HEK293 (cell line): ENCODE data around the gene URM1.

Experiments
- BCL6B ChIP-seq: fragments of 450-650 bp; formaldehyde crosslinking; IDR thresholded peaks from 2 replicates; pipeline ENCODE4 v1.5.1; 2017; ENCODE audit warnings: missing biosample characterization, missing genetic modification characterization
- HOXC10 ChIP-seq: sonication (generic); formaldehyde crosslinking; IDR thresholded peaks from 2 replicates; pipeline ENCODE4 v1.8.1; 2023; ENCODE audit warnings: mild to moderate bottlenecking, missing genetic modification reagents
- PRDM1 ChIP-seq: fragments of 450-650 bp; formaldehyde crosslinking; IDR thresholded peaks from 2 replicates; pipeline ENCODE4; 2016; ENCODE audit warnings: missing biosample characterization, missing genetic modification characterization
- PRDM10 ChIP-seq: fragments of 450-650 bp; formaldehyde crosslinking; IDR thresholded peaks from 2 replicates; pipeline ENCODE4 v1.5.1; 2016; ENCODE audit warnings: missing biosample characterization, missing genetic modification characterization
- PRDM4 ChIP-seq: fragments of 450-650 bp; formaldehyde crosslinking; IDR thresholded peaks from 2 replicates; pipeline ENCODE4 v1.5.1; 2017; ENCODE audit warnings: missing biosample characterization, missing genetic modification characterization
- PRDM6 ChIP-seq: fragments of 450-650 bp; formaldehyde crosslinking; IDR thresholded peaks from 2 replicates; pipeline ENCODE4 v1.5.1; 2017; ENCODE audit warnings: missing biosample characterization, missing genetic modification characterization
- SCRT1 ChIP-seq: fragments of 450-650 bp; formaldehyde crosslinking; IDR thresholded peaks from 2 replicates; pipeline ENCODE4 v1.5.1; 2016; ENCODE audit warnings: missing biosample characterization, missing genetic modification characterization, borderline replicate concordance
- ZFP37 ChIP-seq: fragments of 450-650 bp; formaldehyde crosslinking; IDR thresholded peaks from 2 replicates; pipeline ENCODE4 v1.5.1; 2016; ENCODE audit warnings: missing biosample characterization, missing genetic modification characterization
- ZNF133 ChIP-seq: fragments of 450-650 bp; formaldehyde crosslinking; IDR thresholded peaks from 2 replicates; pipeline ENCODE4 v1.5.1; 2016; ENCODE audit warnings: missing biosample characterization, missing genetic modification characterization
- ZNF2 ChIP-seq: fragments of 450-650 bp; formaldehyde crosslinking; IDR thresholded peaks from 2 replicates; pipeline ENCODE4 v1.5.1; 2016; ENCODE audit warnings: missing biosample characterization, missing genetic modification characterization
- ZNF211 ChIP-seq: fragments of 450-650 bp; formaldehyde crosslinking; IDR thresholded peaks from 2 replicates; pipeline ENCODE4 v1.5.1; 2016; ENCODE audit warnings: low read depth, missing biosample characterization, missing genetic modification characterization
- ZNF248 ChIP-seq: fragments of 450-650 bp; formaldehyde crosslinking; IDR thresholded peaks from 2 replicates; pipeline ENCODE4 v1.5.1; 2017; ENCODE audit warnings: missing biosample characterization, missing genetic modification characterization
- ZNF350 ChIP-seq: fragments of 450-650 bp; formaldehyde crosslinking; IDR thresholded peaks from 2 replicates; pipeline ENCODE4 v1.5.0; 2017; ENCODE audit warnings: missing biosample characterization, mild to moderate bottlenecking, missing genetic modification characterization
- ZNF354C ChIP-seq: fragments of 450-650 bp; formaldehyde crosslinking; IDR thresholded peaks from 2 replicates; pipeline ENCODE4 v1.5.1; 2016; ENCODE audit warnings: missing biosample characterization, missing genetic modification characterization, low read depth, borderline replicate concordance
- ZNF37A ChIP-seq: fragments of 450-650 bp; IDR thresholded peaks from 2 replicates; pipeline ENCODE4 v1.5.1; 2018; ENCODE audit warnings: missing biosample characterization, missing genetic modification characterization
- ZNF473 ChIP-seq: fragments of 450-650 bp; formaldehyde crosslinking; IDR thresholded peaks from 2 replicates; pipeline ENCODE4 v1.5.1; 2017; ENCODE audit warnings: missing biosample characterization, missing genetic modification characterization
- ZNF544 ChIP-seq: fragments of 450-650 bp; formaldehyde crosslinking; IDR thresholded peaks from 2 replicates; pipeline ENCODE4 v1.5.0; 2017; ENCODE audit warnings: missing biosample characterization, missing genetic modification characterization
- ZNF548 ChIP-seq: fragments of 450-650 bp; formaldehyde crosslinking; IDR thresholded peaks from 2 replicates; pipeline ENCODE4 v1.5.1; 2016; ENCODE audit warnings: missing biosample characterization, missing genetic modification characterization
- ZNF549 ChIP-seq: fragments of 450-650 bp; IDR thresholded peaks from 2 replicates; pipeline ENCODE4 v1.5.1; 2018; ENCODE audit warnings: missing biosample characterization, missing genetic modification characterization, mild to moderate bottlenecking, inconsistent platforms, moderate library complexity
- ZNF596 ChIP-seq: fragments of 450-650 bp; IDR thresholded peaks from 2 replicates; pipeline ENCODE4 v1.5.0; 2018; ENCODE audit warnings: missing biosample characterization, mild to moderate bottlenecking, missing genetic modification characterization, moderate library complexity
- ZNF610 ChIP-seq: fragments of 450-650 bp; formaldehyde crosslinking; IDR thresholded peaks from 2 replicates; pipeline ENCODE4 v1.5.1; 2016; ENCODE audit warnings: missing biosample characterization, missing genetic modification characterization, borderline replicate concordance
- ZSCAN16 ChIP-seq: fragments of 450-650 bp; formaldehyde crosslinking; IDR thresholded peaks from 2 replicates; pipeline ENCODE4 v1.5.1; 2016; ENCODE audit warnings: missing biosample characterization, missing genetic modification characterization
- ZXDB ChIP-seq: fragments of 450-650 bp; formaldehyde crosslinking; IDR thresholded peaks from 2 replicates; pipeline ENCODE4 v1.5.1; 2016; ENCODE audit warnings: missing biosample characterization, missing genetic modification characterization
- TF ChIP-seq, protein P1 (sequence below): sonication (generic); formaldehyde crosslinking; IDR thresholded peaks from 2 replicates; pipeline ENCODE4 v1.8.1; 2022; ENCODE audit warnings: mild to moderate bottlenecking, moderate library complexity, missing genetic modification reagents
- TF ChIP-seq, protein P2 (sequence below): fragments of 450-650 bp; formaldehyde crosslinking; conservative IDR thresholded peaks from 2 replicates; pipeline ENCODE4 v1.5.1; 2016; ENCODE audit warnings: low read depth, missing biosample characterization, missing genetic modification characterization

Gene URM1

GRCh38 chr9:128420060-128420650 is 49.0 kb downstream of the URM1 start (continued):
- TF ChIP-seq PRDM10 (peak; percentile 90), BCL6B (tag by site-specific recombination) (no peak), HOXC10 (CRISPR knock-in tag) (no peak), PRDM6 (tag by site-specific recombination) (no peak), ZNF596 (tag by site-specific recombination) (no peak), ZNF548 (tag by site-specific recombination) (no peak), ZNF350 (tag by site-specific recombination) (no peak), ZNF610 (no peak), SCRT1 (no peak), ZNF248 (tag by site-specific recombination) (no peak), PRDM4 (tag by site-specific recombination) (no peak), ZNF133 (tag by site-specific recombination) (no peak), ZNF2 (peak; percentile 69; the same call in 1 of the 2 replicates), ZNF549 (tag by site-specific recombination) (no peak), ZNF354C (tag by site-specific recombination) (no peak), ZNF544 (tag by site-specific recombination) (no peak), PRDM1 (no peak), ZXDB (tag by site-specific recombination) (peak; percentile 48), ZNF211 (tag by site-specific recombination) (no peak), ZFP37 (tag by site-specific recombination) (no peak), ZNF37A (peak; percentile 80; the same call in 1 of the 2 replicates), ZNF473 (no peak), ZSCAN16 (tag by site-specific recombination) (no peak)
- TF ChIP-seq, protein P1, sequence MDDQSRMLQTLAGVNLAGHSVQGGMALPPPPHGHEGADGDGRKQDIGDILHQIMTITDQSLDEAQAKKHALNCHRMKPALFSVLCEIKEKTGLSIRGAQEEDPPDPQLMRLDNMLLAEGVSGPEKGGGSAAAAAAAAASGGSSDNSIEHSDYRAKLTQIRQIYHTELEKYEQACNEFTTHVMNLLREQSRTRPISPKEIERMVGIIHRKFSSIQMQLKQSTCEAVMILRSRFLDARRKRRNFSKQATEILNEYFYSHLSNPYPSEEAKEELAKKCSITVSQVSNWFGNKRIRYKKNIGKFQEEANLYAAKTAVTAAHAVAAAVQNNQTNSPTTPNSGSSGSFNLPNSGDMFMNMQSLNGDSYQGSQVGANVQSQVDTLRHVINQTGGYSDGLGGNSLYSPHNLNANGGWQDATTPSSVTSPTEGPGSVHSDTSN: no peak
- TF ChIP-seq, protein P2, sequence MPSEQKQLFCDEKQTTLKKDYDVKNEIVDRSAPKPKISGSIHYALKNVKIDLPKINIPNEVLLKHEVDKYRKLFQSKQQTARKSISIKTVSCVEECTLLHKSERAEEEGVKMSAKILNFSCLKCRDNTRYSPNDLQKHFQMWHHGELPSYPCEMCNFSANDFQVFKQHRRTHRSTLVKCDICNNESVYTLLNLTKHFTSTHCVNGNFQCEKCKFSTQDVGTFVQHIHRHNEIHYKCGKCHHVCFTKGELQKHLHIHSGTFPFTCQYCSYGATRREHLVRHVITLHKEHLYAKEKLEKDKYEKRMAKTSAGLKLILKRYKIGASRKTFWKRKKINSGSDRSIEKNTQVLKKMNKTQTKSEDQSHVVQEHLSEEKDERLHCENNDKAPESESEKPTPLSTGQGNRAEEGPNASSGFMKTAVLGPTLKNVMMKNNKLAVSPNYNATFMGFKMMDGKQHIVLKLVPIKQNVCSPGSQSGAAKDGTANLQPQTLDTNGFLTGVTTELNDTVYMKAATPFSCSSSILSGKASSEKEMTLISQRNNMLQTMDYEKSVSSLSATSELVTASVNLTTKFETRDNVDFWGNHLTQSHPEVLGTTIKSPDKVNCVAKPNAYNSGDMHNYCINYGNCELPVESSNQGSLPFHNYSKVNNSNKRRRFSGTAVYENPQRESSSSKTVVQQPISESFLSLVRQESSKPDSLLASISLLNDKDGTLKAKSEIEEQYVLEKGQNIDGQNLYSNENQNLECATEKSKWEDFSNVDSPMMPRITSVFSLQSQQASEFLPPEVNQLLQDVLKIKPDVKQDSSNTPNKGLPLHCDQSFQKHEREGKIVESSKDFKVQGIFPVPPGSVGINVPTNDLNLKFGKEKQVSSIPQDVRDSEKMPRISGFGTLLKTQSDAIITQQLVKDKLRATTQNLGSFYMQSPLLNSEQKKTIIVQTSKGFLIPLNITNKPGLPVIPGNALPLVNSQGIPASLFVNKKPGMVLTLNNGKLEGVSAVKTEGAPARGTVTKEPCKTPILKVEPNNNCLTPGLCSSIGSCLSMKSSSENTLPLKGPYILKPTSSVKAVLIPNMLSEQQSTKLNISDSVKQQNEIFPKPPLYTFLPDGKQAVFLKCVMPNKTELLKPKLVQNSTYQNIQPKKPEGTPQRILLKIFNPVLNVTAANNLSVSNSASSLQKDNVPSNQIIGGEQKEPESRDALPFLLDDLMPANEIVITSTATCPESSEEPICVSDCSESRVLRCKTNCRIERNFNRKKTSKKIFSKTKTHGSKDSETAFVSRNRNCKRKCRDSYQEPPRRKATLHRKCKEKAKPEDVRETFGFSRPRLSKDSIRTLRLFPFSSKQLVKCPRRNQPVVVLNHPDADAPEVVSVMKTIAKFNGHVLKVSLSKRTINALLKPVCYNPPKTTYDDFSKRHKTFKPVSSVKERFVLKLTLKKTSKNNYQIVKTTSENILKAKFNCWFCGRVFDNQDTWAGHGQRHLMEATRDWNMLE (tag by site-specific recombination): no peak
